T-helper 1 cell (primary cell): ENCODE results near the gene PTPN11.

Experiments
- DNase-seq, 5 donors: peaks; one replicate each; pipeline ENCODE4 v3.0.0-alpha.2; 2012 to 2020

PTPN11 gene

GRCh38 chr12:112549031-112549430, 130.3 kb downstream of the PTPN11 start:
- no peak for DNase-seq

GRCh38 chr12:112551681-112552080, 132.9 kb downstream of the PTPN11 start:
- DNase-seq: no peak

- DNase-seq: no peak
Measured at GRCh38 chr12:112555621-112556233, 137.0 kb downstream of the PTPN11 start.

GRCh38 chr12:112557951-112558630, 139.3 kb downstream of the PTPN11 start:
- DNase-seq: no peak
